MM.1S (cell line): ENCODE measurements around the gene IL17RD.

Experiments used
- CTCF ChIP-seq: fragments of 300-600 bp; sonication (generic); IDR thresholded peaks from 2 replicates; pipeline ENCODE4 v1.5.1; 2016; ENCODE audit warnings: antibody characterized with exemption, low read length, mixed read lengths
- EZH2phosphoT487 ChIP-seq: fragments of 300-600 bp; sonication (generic); IDR thresholded peaks from 2 replicates; pipeline ENCODE4 v1.6.1; 2018; ENCODE audit warnings: antibody characterized with exemption, low read length

GRCh38 chr3:57065588-57065987 is 99.6 kb downstream of the IL17RD start:
- no peak for TF ChIP-seq EZH2phosphoT487
- TF ChIP-seq CTCF, result no peak
